Left lung (tissue), 10 donors: ENCODE measurements around the gene SH3BP5. TPM values are rescaled to one million over a fixed set of nuclear protein-coding genes. Genes with fewer than 3 reads are reported as not detected.

ENCODE experiments used
- ATAC-seq: fragments of 200-7000 bp; cut with Tn5 transposase; one replicate; pipeline ENCODE4 v1.9.1; 2020; ENCODE audit warnings: moderate library complexity
- DNase-seq, 4 donors: peaks; one replicate each; pipeline ENCODE4 v3.0.0-alpha.2; 2013 to 2020
- H3K27ac ChIP-seq, 2 donors: fragments of 200-600 bp; sonication (generic) in 1 of 2; one replicate each; pipeline versions ENCODE4 v1.5.0 to v1.8.0; 2020 to 2021
- H3K27me3 ChIP-seq, 2 donors: fragments of 200-600 bp; sonication (generic) in 1 of 2; one replicate each; pipeline versions ENCODE4 v1.5.0 to v1.8.0; 2020 to 2021
- H3K36me3 ChIP-seq, 2 donors: fragments of 200-600 bp; sonication (generic) in 1 of 2; one replicate each; pipeline versions ENCODE4 v1.5.0 to v1.8.0; 2020 to 2021
- H3K4me1 ChIP-seq, 2 donors: fragments of 200-600 bp; one replicate each; pipeline ENCODE4 v1.8.0; 2021
- H3K4me3 ChIP-seq, 2 donors: fragments of 200-600 bp; sonication (generic) in 1 of 2; one replicate each; pipeline versions ENCODE4 v1.5.0 to v1.8.0; 2020 to 2021; ENCODE audit warnings: mild to moderate bottlenecking in 1 of 2
- H3K9me3 ChIP-seq, 2 donors: fragments of 200-600 bp; sonication (generic) in 1 of 2; one replicate each; pipeline versions ENCODE4 v1.5.0 to v1.8.0; 2020 to 2021
- CTCF ChIP-seq, 2 donors: fragments of 200-600 bp; sonication (generic) in 1 of 2; IDR thresholded peaks; one replicate each; pipeline versions ENCODE4 v1.5.0 to v1.8.0; 2021; ENCODE audit warnings: antibody characterized with exemption in 2 of 2
- intact Hi-C, 2 donors: fragments of 100-400 bp; cut with DNase I; formaldehyde crosslinking; loops; one replicate each; pipeline versions ENCODE4 v1.11.2 to v1.14.2; 2022
- polyA plus RNA-seq, 6 donors: library from polyadenylated mRNA; unstranded; fragments of 120-200 nt; gene quantifications; one replicate each; pipeline ENCODE4 v1.2.1, GENCODE V29; 2013; ENCODE audit not compliant: insufficient read length in 6 of 6
- total RNA-seq, 2 donors: library from RNA; stranded (reverse); fragmentation: NEBNext Ultra II Directional; extraction: Animal tissue kit (Norgen Biotek cat#: 25700); gene quantifications; one replicate each; pipeline ENCODE4 v1.2.1, GENCODE V29; 2021
- donor health status: DM: no; HTN: yes; CAD: no.
- donor health status: DM: no; HTN: no; CAD: no.

Gene SH3BP5
- total and polyA plus RNA-seq, 8 donors, result 53.3 to 65.5 (median 60.9) TPM

GRCh38 chr3:15297608-15298350 lies 34.6 kb downstream of the SH3BP5 start:
- Histone ChIP-seq H3K27me3 (no peaks in the 10 kb centered on the region), H3K36me3 (peaks cover 0 to 12% of the 10 kb centered on the region in 2 donors), H3K27ac (peak overlapping the region in 1 of 2 donors; percentile 2), H3K4me3 (no peak overlapping the region), H3K9me3 (no peaks in the 10 kb centered on the region), H3K4me1 (peaks cover 12 to 83% of the 10 kb centered on the region in 2 donors)
- intact Hi-C loops, result no loop called here
- no peak for TF ChIP-seq CTCF (IDR thresholded peaks at IDR 0.05)
- ATAC-seq, result no peak
- DNase-seq, result no peak

GRCh38 chr3:15295506-15295905 lies 36.9 kb downstream of the SH3BP5 start:
- Histone ChIP-seq H3K4me1 (peaks cover 15 to 95% of the 10 kb centered on the region in 2 donors), H3K27me3 (no peaks in the 10 kb centered on the region), H3K4me3 (no peak overlapping the region), H3K9me3 (no peaks in the 10 kb centered on the region), H3K36me3 (no peaks in the 10 kb centered on the region), H3K27ac (peak overlapping the region; percentile 83 to 96)
- intact Hi-C loops, result no loop called here
- DNase-seq (no peak), ATAC-seq (peak; percentile 30)
- TF ChIP-seq CTCF (IDR thresholded peaks at IDR 0.05), result no peak

- no peak for TF ChIP-seq CTCF (IDR thresholded peaks at IDR 0.05)
- H3K4me1 ChIP-seq, result peaks cover 14 to 95% of the 10 kb centered on the region in 2 donors
- ATAC-seq, result peak; percentile 64
Observed at GRCh38 chr3:15294929-15295328, 37.5 kb downstream of the SH3BP5 start.

DNA sequence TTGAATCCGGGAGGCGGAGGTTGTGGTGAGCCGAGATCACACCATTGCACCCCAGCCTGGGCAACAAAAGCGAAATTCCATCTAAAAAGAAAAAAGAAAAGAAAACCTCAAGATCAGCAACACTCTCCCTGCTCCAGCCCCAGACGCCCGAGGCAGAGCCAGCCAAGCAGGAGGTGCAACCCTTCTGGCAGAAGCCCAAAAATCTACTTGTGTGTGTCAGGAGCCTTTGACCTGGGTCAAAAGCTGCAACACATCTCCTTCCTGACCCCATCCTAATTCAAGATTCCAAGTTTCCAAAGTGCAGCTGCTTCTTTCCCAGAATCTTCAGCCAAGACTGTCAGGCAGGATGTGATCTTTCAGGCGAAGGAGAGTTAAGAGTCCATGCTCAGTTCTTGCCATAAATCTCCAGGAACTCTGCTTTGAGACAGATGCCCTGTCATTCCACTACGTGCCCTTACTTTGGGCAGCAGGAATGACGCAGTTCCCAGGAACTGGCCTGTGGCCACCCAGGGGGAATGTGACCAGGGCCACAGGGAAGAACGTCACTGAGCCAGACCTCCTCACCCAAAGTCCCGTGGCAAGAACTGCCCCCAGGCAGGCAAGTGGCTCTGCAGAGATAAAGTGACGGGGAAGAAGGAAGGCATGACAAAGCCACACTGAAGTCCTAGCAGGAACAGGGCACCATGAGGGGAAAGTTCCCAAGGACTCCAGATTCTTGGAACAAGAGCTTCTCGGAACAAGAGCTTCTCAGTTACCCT lies 39.4 kb downstream of the SH3BP5 start:
- Histone ChIP-seq H3K4me1 (peaks cover 15 to 98% of the 10 kb centered on the region in 2 donors), H3K9me3 (no peaks in the 10 kb centered on the region), H3K4me3 (no peak overlapping the region), H3K27ac (peak overlapping the region; percentile 39 to 96), H3K27me3 (no peaks in the 10 kb centered on the region), H3K36me3 (no peaks in the 10 kb centered on the region)
- intact Hi-C loops, result no loop called here
- no peak for TF ChIP-seq CTCF (IDR thresholded peaks at IDR 0.05)
- ATAC-seq (peak; percentile 32), DNase-seq (peak in 1 of 4 donors; percentile 72)

More at GRCh38 chr3:15294929-15295328, 37.5 kb downstream of the SH3BP5 start:
- intact Hi-C loops, result no loop called here
- DNase-seq, result peak in 1 of 4 donors; percentile 61
- H3K36me3 ChIP-seq, result no peaks in the 10 kb centered on the region
- H3K27me3 ChIP-seq, result no peaks in the 10 kb centered on the region
- H3K9me3 ChIP-seq, result no peaks in the 10 kb centered on the region
- peak overlapping the region; percentile 83 to 96 for H3K27ac ChIP-seq
- no peak overlapping the region for H3K4me3 ChIP-seq
